K562 (cell line): ENCODE measurements around the gene ERVH48-1. TPM values are rescaled to one million over a fixed set of nuclear protein-coding genes. Genes with fewer than 3 reads are reported as not detected.

Experiments
- ARID1B ChIP-seq: fragments of 450-650 bp; IDR thresholded peaks from 2 replicates; pipeline ENCODE4 v1.6.1; 2016; ENCODE audit warnings: antibody characterized with exemption, mild to moderate bottlenecking, inconsistent platforms
- CBX2 ChIP-seq: fragments of 200-600 bp; sonication (generic); IDR thresholded peaks from one replicate; pipeline ENCODE4 v1.6.1; 2012; ENCODE audit warnings: mild to moderate bottlenecking, low read length, inconsistent platforms; ENCODE audit not compliant: insufficient read depth, poor library complexity, severe bottlenecking
- CC2D1A ChIP-seq: fragments of 450-650 bp; IDR thresholded peaks from 2 replicates; pipeline ENCODE4 v1.6.1; 2017; ENCODE audit warnings: mild to moderate bottlenecking
- EGR1 ChIP-seq: fragments of 450-650 bp; conservative IDR thresholded peaks from 2 replicates; pipeline ENCODE4 v1.6.1; 2017; ENCODE audit warnings: mild to moderate bottlenecking
- ELF4 ChIP-seq: fragments of 450-650 bp; formaldehyde crosslinking; IDR thresholded peaks from 2 replicates; pipeline ENCODE4 v1.4.0; 2022; ENCODE audit warnings: missing genetic modification characterization
- ETV1 ChIP-seq: fragments of 450-650 bp; conservative IDR thresholded peaks from 2 replicates; pipeline ENCODE4 v1.6.1; 2016; ENCODE audit warnings: missing genetic modification characterization, control low read depth, low read depth, missing compliant biosample characterization
- FOXA1 ChIP-seq: fragments of 450-650 bp; IDR thresholded peaks from 2 replicates; pipeline ENCODE4 v1.6.1; 2016; ENCODE audit warnings: mild to moderate bottlenecking, borderline replicate concordance
- GABPB1 ChIP-seq: sonication (generic); formaldehyde crosslinking; IDR thresholded peaks from 2 replicates; pipeline ENCODE4 v1.8.0; 2022; ENCODE audit warnings: mild to moderate bottlenecking, missing genetic modification reagents
- HNRNPUL1 ChIP-seq: fragments of 200-400 bp; formaldehyde crosslinking; IDR thresholded peaks from 2 replicates; pipeline ENCODE4 v1.6.1; 2017; ENCODE audit warnings: low read length
- IRF9 ChIP-seq: fragments of 450-650 bp; IDR thresholded peaks from 2 replicates; pipeline ENCODE4 v1.6.1; 2016; ENCODE audit warnings: missing biosample characterization, missing genetic modification characterization
- KAT7 ChIP-seq: sonication (generic); formaldehyde crosslinking; IDR thresholded peaks from 2 replicates; pipeline ENCODE4 v1.8.0; 2022; ENCODE audit warnings: missing genetic modification reagents, mild to moderate bottlenecking, borderline replicate concordance
- LARP7 ChIP-seq: fragments of 450-650 bp; IDR thresholded peaks from 2 replicates; pipeline ENCODE4 v1.6.1; 2016
- MAFG ChIP-seq: fragments of 450-650 bp; conservative IDR thresholded peaks from 2 replicates; pipeline ENCODE4 v1.6.1; 2016; ENCODE audit warnings: missing genetic modification characterization, missing compliant biosample characterization
- MCM7 ChIP-seq, 2 experiments: fragments of 450-650 bp; IDR thresholded peaks; 2 replicates each; pipeline ENCODE4 v1.6.1; 2016 to 2018
- MLLT1 ChIP-seq, 2 experiments: fragments of 450-650 bp; IDR thresholded peaks; 2 replicates each; pipeline ENCODE4 v1.6.1; 2016
- POLR2A ChIP-seq: fragments of 450-650 bp; conservative IDR thresholded peaks from 2 replicates; pipeline ENCODE4 v1.6.1; 2016
- POLR2B ChIP-seq: fragments of 450-650 bp; IDR thresholded peaks from 2 replicates; pipeline ENCODE4 v1.6.1; 2018; ENCODE audit warnings: low read depth; ENCODE audit not compliant: partially characterized antibody
- SMARCA4 ChIP-seq: fragments of 450-650 bp; IDR thresholded peaks from 2 replicates; pipeline ENCODE4 v1.6.1; 2016
- SNIP1 ChIP-seq: fragments of 450-650 bp; IDR thresholded peaks from 2 replicates; pipeline ENCODE4 v1.7.1; 2017; ENCODE audit warnings: low read depth, mild to moderate bottlenecking
- SREBF2 ChIP-seq: sonication (generic); formaldehyde crosslinking; IDR thresholded peaks from 2 replicates; pipeline ENCODE4 v1.4.0; 2020; ENCODE audit warnings: mild to moderate bottlenecking, missing genetic modification reagents
- STAG1 ChIP-seq: sonication (generic); formaldehyde crosslinking; IDR thresholded peaks from 2 replicates; pipeline ENCODE4 v1.5.0; 2020; ENCODE audit warnings: missing genetic modification reagents, borderline replicate concordance
- TBP ChIP-seq: optimal IDR thresholded peaks from 2 replicates; pipeline ENCODE3; 2011; ENCODE audit warnings: low read depth, low read length, improper control_type of control experiment
- ZBTB5 ChIP-seq: fragments of 450-650 bp; IDR thresholded peaks from 2 replicates; pipeline ENCODE4 v1.6.1; 2017; ENCODE audit warnings: antibody characterized with exemption
- ZFP1 ChIP-seq: fragments of 450-650 bp; formaldehyde crosslinking; IDR thresholded peaks from 2 replicates; pipeline ENCODE4 v1.4.0; 2020; ENCODE audit warnings: mild to moderate bottlenecking, mixed read lengths
- ZKSCAN8 ChIP-seq: fragments of 200-800 bp; sonication (Bioruptor generic); IDR thresholded peaks from 2 replicates; pipeline ENCODE4 v1.6.1; 2016; ENCODE audit warnings: missing genetic modification characterization, missing compliant biosample characterization
- ZNF134 ChIP-seq: fragments of 250-450 bp; sonication (Bioruptor Pico); conservative IDR thresholded peaks from 2 replicates; pipeline ENCODE4 v1.4.0; 2020
- ZNF76 ChIP-seq: fragments of 250-450 bp; sonication (Bioruptor Pico); IDR thresholded peaks from 2 replicates; pipeline ENCODE4 v1.4.0; 2020; ENCODE audit warnings: mild to moderate bottlenecking, moderate library complexity, borderline replicate concordance
- ZNF766 ChIP-seq: fragments of 200-800 bp; sonication (Bioruptor generic); conservative IDR thresholded peaks from 2 replicates; pipeline ENCODE4 v1.6.1; 2016; ENCODE audit warnings: missing genetic modification characterization, missing compliant biosample characterization
- polyA plus RNA-seq, 8 experiments: library from polyadenylated mRNA; depleted of rRNA in 4 of 8; stranded (reverse) in 5 of 8; unstranded in 3 of 8; fragments of >200 nt; fragmentation: Nextera tagmentation in 2 of 8; fragmentation: Illumina TruSeq in 1 of 8; extraction: Ambion mirVana in 2 of 8; extraction: Trizol in 1 of 8; gene quantifications; 2 replicates each; pipeline versions ENCODE4 v1.2.1 to v1.2.3, GENCODE V29; 2011 to 2014; ENCODE audit warnings: inconsistent platforms in 1 of 8, missing spikeins in 1 of 8
- total RNA-seq, 7 experiments: library from RNA; depleted of rRNA in 6 of 7; stranded (reverse); fragments of >200 nt in 6 of 7; fragmentation: Illumina TruSeq in 2 of 7; extraction: Trizol in 2 of 7; gene quantifications; 2 replicates each; pipeline versions ENCODE4 v1.2.1 to v1.2.3, GENCODE V29; 2011 to 2021; ENCODE audit warnings: low replicate concordance in 1 of 7

ERVH48-1 gene
- total and polyA plus RNA-seq, 9 of the 15 experiments (the other 6 are each of a cell fraction or from before 2014, with no cell fraction given), result 0.08 to 0.49 (median 0.16) TPM; not detected in 3

- TF ChIP-seq HNRNPUL1 (no peak), ELF4 (CRISPR knock-in tag) (peak; percentile 99), CC2D1A (peak; percentile 97), ZNF76 (CRISPR knock-in tag) (no peak), SNIP1 (peak; percentile 39; the same call in 1 of the 2 replicates), POLR2A (peak; percentile 82), SREBF2 (CRISPR knock-in tag) (no peak), ZFP1 (no peak), ZNF134 (CRISPR knock-in tag) (0 out of 2 replicates have a peak, but pooled peaks have one; percentile 48), ARID1B (peak; percentile 88), EGR1 (peak; percentile 61), KAT7 (CRISPR knock-in tag) (no peak; the same call in 1 of the 2 replicates), POLR2B (peak; percentile 89), ZNF766 (peak; percentile 76), TBP (peak; percentile 49), MAFG (tag) (no peak), MLLT1 (IDR thresholded peaks at IDR 0.05) (peak; percentile 92 to 96), ZKSCAN8 (CRISPR knock-in tag) (no peak), ZBTB5 (peak; percentile 63; the same call in 1 of the 2 replicates), LARP7 (peak; percentile 99), STAG1 (CRISPR knock-in tag) (peak; percentile 35; the same call in 1 of the 2 replicates), GABPB1 (CRISPR knock-in tag) (peak; percentile 92), IRF9 (tag) (no peak), ETV1 (tag) (peak; percentile 97), FOXA1 (no peak), SMARCA4 (peak; percentile 90), MCM7 (IDR thresholded peaks at IDR 0.05) (0 out of 4 replicates have a peak, but pooled peaks have one; percentile 53 to 71), CBX2 (no peak)
Measured at GRCh38 chr21:42923553-42924432, 1.6 kb downstream of the ERVH48-1 start (continued).
